IPS-18a (cell line): ENCODE measurements around the gene TOMM5.
"Not testable (repeated sequence)": the region's sequence is repeated elsewhere in the genome, so short reads cannot be mapped to it uniquely, and the experiment has no call there.

ENCODE experiments used
- H3K27ac ChIP-seq: one replicate; pipeline ENCODE4 v1.5.1; 2013; ENCODE audit warnings: low read length
- H3K27me3 ChIP-seq: one replicate; pipeline ENCODE4 v1.6.1; 2013; ENCODE audit warnings: mild to moderate bottlenecking, low read length; ENCODE audit not compliant: control insufficient read depth, insufficient read depth
- H3K36me3 ChIP-seq: one replicate; pipeline ENCODE4 v1.6.1; 2013; ENCODE audit warnings: low read depth, low read length; ENCODE audit not compliant: control insufficient read depth
- H3K4me1 ChIP-seq: one replicate; pipeline ENCODE4 v1.6.1; 2013; ENCODE audit warnings: low read depth, low read length; ENCODE audit not compliant: control insufficient read depth
- H3K4me3 ChIP-seq: one replicate; pipeline ENCODE4 v1.5.1; 2013; ENCODE audit warnings: low read length
- H3K9ac ChIP-seq: one replicate; pipeline ENCODE4 v1.6.1; 2013; ENCODE audit warnings: mild to moderate bottlenecking, low read length, moderate library complexity
- H3K9me3 ChIP-seq: one replicate; pipeline ENCODE4 v1.6.1; 2013; ENCODE audit warnings: low read depth, low read length; ENCODE audit not compliant: control insufficient read depth

TOMM5 gene

DNA sequence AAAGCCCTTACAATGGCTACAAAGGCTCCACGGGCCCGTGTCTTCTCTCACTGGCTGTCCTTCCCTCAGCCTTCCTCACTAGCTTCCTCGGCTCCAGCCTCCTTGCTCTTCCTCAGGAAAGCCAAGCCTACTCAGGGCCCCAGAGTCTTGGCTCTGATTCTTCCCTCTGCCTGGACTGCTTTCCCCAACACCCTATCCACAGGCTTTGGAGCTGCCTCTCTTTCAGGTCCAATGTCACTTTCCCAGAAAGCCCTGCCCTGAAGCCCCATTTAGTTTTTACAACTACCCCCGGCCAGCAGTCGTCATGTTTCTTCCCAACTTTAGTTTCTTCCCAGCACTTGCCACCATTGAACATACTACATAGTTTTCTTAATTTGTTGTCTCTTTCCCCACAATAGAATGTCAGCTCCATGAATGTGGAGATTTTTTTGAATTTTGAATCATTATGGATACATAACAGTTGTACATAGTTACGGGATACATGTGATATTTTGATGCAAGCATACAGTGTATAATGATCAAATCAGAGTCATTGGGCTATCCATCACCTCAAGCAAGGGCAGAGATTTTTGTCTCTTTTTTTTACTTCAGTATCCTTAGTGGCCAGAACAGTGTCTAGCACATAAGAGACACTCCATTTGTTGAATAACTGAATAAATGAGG, 17.5 kb upstream of the TOMM5 start:
- H3K9ac ChIP-seq = no peak overlapping the region
- H3K27ac ChIP-seq = no peak overlapping the region
- H3K9me3 ChIP-seq = no peaks in the 10 kb centered on the region
- no peaks in the 10 kb centered on the region for H3K4me1 ChIP-seq
- H3K27me3 ChIP-seq = no peaks in the 10 kb centered on the region
- no peaks in the 10 kb centered on the region for H3K36me3 ChIP-seq
- no peak overlapping the region for H3K4me3 ChIP-seq

DNA sequence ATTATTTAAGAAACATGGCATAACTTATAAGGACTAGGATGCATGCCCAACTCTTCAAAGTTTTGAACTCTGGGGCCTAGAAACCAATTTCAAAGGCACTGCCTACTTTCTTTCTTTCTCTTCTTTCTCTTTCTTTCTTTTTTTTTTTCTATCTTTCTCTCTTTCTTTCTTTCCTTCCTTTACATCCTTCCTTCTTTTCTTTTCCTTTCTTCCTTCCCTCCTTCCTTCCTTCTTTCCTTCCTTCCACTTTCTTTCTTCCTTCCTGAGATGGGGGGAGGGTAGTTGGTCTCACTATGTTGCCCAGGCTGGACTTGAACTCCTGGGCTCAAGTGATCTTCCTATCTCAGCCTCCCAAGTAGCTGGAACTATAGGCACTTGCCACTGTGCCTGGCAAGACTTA, 15.9 kb upstream of the TOMM5 start:
- H3K27ac ChIP-seq = no peak overlapping the region
- H3K36me3 ChIP-seq = no peaks in the 10 kb centered on the region
- no peaks in the 10 kb centered on the region for H3K27me3 ChIP-seq
- no peak overlapping the region for H3K9ac ChIP-seq
- H3K9me3 ChIP-seq = no peaks in the 10 kb centered on the region
- H3K4me1 ChIP-seq = no peaks in the 10 kb centered on the region
- H3K4me3 ChIP-seq = no peak overlapping the region

DNA sequence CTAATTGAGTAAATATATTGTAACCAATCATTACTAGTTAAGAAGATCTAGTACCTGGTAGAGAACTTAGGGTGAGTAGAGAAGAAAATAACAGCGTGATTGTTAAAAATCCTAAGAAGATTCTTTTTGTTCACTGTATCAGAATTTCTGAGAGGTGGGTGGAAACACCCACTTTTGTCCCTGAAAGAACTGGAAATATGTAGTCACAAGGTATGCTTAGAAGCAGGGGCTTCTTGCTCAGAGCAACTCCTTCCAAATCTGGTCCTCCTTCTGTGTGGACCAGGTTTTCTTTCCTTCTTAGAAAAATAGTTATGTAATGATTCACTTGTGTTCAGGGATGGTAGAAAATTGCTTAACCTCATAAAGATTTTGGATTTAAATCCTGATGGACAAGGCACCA, 11.9 kb upstream of the TOMM5 start:
- H3K27ac ChIP-seq = no peak overlapping the region
- no peak overlapping the region for H3K9ac ChIP-seq
- no peaks in the 10 kb centered on the region for H3K9me3 ChIP-seq
- H3K36me3 ChIP-seq = no peaks in the 10 kb centered on the region
- H3K27me3 ChIP-seq = no peaks in the 10 kb centered on the region
- no peak overlapping the region for H3K4me3 ChIP-seq
- no peaks in the 10 kb centered on the region for H3K4me1 ChIP-seq

DNA sequence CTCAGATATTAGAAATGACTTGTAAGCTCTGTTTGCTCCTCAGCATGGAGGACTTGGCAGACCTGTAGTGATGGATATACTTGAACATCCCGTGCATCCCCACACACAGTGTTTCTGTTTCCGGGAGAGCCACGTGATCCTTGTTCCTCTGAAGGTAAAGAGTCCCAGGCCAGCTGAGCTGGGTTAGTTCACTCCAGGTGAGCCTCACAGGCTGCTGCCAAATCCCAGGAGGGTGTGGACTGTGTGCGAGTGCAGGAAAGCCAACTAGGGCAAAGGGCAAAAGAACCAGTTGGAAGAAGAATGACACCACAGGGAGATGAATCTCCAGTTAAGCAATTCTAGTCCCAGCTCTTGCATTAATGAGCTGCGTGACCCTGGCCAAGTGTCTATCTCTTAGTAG, 10.4 kb upstream of the TOMM5 start:
- H3K9ac ChIP-seq = no peak overlapping the region
- H3K27me3 ChIP-seq = no peaks in the 10 kb centered on the region
- H3K36me3 ChIP-seq = no peaks in the 10 kb centered on the region
- H3K9me3 ChIP-seq = no peaks in the 10 kb centered on the region
- H3K4me3 ChIP-seq = no peak overlapping the region
- H3K27ac ChIP-seq = no peak overlapping the region
- no peaks in the 10 kb centered on the region for H3K4me1 ChIP-seq

DNA sequence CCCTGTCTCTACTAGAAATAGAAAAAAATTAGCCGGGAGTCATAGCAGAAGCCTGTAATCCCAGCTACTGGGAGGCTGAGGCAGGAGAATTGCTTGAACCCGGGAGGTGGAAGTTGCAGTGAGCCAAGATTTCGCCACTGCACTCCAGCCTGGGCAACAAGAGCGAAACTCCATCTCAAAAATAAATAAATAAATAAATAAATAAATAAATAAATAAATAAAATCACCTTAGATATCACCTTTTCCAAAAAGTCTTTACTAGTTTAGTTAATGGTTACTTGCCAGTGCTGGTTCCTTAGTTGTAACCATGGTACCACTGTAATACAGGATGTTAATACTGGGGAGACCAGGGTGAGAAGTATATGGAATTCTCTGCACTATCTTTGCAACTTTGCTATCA, 9.7 kb upstream of the TOMM5 start:
- H3K27ac ChIP-seq, H3K9ac ChIP-seq, H3K9me3 ChIP-seq, H3K36me3 ChIP-seq, H3K4me3 ChIP-seq, H3K27me3 ChIP-seq, H3K4me1 ChIP-seq: not testable (repeated sequence)

DNA sequence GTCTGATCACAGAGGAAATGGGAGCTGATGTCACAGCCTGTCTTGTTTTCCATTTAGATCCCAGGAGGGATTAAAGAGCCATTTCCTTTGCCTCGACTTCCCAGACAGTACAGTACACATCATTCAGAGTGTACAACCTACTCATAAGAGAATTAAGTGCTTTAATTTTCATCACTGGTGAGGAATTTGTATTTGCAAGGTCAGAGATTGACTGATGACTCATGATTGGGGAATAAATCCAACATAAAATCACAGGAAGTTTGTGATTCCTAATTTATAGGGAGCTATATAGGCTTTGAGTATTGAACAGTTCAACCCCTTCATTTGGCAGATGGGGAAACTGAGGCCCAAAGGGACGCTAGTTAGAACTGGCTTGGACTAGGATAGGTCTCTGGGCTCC, 4.1 kb upstream of the TOMM5 start:
- H3K9me3 ChIP-seq = no peaks in the 10 kb centered on the region
- H3K9ac ChIP-seq = no peak overlapping the region
- H3K4me3 ChIP-seq = no peak overlapping the region
- no peaks in the 10 kb centered on the region for H3K4me1 ChIP-seq
- H3K36me3 ChIP-seq = no peaks in the 10 kb centered on the region
- peaks cover 36% of the 10 kb centered on the region for H3K27me3 ChIP-seq
- H3K27ac ChIP-seq = no peak overlapping the region

DNA sequence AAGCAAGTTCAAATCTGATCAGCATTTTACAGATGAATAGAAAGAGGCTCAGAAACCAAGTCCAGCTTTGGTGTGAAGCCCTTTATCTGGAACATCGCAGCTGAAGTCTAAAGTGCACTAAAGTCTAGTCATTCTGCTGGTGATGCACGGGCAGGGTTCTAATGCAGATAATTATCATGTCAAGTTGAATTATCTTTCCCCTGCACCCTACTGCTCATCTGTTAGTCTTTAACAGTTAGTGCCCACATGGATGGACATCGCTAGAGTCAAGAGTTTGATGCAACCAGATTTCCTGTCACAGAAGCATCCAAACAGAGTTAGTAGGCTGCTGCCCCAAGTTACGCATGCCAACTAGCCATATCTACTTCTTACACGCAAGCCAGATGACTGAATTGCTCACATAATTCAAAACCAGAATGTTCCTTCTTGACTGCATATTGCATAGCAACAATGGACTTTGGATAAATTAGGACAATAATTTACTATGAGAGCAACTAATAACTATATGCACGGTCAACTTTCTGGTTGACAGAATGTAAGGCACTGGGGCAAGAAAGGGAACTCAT, 1.6 kb upstream of the TOMM5 start:
- Histone ChIP-seq H3K4me3 (no peak overlapping the region), H3K27ac (no peak overlapping the region), H3K9me3 (no peaks in the 10 kb centered on the region), H3K36me3 (peaks cover 1% of the 10 kb centered on the region), H3K9ac (no peak overlapping the region), H3K27me3 (peaks cover 36% of the 10 kb centered on the region), H3K4me1 (no peaks in the 10 kb centered on the region)

DNA sequence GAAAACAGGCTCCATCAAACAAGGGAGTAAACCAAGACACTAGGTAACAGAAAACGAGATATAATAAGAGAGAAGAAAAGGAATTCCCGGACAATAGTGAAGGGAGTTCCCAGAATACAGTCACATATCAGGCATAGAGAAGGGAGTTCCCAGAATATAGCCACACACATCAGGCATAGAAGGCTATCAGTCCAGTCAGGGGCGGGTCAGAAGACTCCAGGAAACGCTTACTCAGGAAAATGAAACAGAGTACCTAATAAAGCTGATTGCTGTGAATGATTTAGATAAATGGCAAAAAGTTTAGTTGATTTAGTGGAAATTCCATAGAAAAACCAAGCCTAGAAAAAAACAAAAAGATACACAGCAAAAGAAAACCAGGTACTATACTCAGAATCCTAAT, 4.9 kb downstream of the TOMM5 start:
- Histone ChIP-seq H3K36me3 (peaks cover 64% of the 10 kb centered on the region), H3K4me1 (no peaks in the 10 kb centered on the region), H3K4me3 (no peak overlapping the region), H3K9me3 (no peaks in the 10 kb centered on the region), H3K27me3 (no peaks in the 10 kb centered on the region), H3K27ac (no peak overlapping the region), H3K9ac (no peak overlapping the region)

DNA sequence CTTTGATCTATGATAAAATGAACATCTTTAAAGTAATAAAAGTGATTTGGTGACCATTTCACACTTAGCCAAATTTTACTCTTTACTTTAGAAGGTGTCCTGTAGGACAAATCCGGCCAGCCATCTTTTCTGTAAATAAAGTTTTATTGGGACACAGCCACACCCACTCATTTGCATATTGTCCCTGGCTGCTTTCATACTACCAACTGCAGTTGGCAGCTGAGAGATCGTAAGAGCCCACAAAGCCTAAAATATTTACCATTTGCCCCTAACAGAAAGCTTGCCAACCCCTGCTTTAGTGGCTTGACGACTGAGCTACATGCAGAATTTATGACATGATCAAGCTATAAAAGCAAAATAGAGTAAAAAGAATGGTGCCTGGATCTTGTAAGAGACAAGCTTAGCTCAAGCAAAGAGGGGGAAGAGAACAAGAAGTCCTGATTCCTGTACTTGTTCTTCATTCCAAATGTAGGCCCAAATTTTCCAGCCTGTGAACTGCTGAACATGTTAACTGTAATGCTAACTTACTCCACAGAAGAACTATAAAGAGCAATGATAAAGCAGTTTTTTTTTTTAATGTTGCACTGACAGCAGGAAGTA, 8.8 kb downstream of the TOMM5 start:
- no peak overlapping the region for H3K9ac ChIP-seq
- no peaks in the 10 kb centered on the region for H3K27me3 ChIP-seq
- H3K9me3 ChIP-seq = no peaks in the 10 kb centered on the region
- H3K27ac ChIP-seq = no peak overlapping the region
- H3K4me3 ChIP-seq = no peak overlapping the region
- H3K4me1 ChIP-seq = no peaks in the 10 kb centered on the region
- peaks cover 77% of the 10 kb centered on the region for H3K36me3 ChIP-seq

DNA sequence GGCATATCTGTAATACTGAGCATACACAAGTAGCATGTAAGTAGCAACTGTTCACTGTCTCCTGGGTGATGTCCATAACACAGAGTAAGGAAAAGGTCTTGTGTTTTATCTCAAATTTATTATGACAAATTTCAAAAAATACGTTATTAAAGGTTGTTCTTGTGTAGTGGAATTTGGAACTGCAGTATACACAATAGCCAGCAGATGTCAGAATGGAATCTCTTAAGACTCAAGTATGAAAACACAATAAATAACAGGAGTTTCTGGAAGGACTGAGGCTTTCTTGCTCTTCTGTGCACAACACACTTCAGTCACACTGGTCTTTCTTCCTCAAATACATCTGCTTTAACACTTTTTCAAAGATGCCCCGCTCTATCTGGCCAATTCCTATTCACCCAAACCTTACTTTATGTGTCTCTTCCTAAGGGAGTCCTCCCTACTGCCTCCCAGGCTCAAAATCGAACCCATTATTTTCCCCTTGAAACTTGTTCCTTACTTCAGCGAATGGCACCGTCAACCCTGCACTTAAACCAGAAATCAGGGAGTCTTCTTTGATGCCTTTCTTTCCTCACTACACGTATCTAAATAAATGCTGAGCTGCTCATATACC, 9.7 kb downstream of the TOMM5 start:
- no peak overlapping the region for H3K9ac ChIP-seq
- H3K27me3 ChIP-seq = no peaks in the 10 kb centered on the region
- H3K4me1 ChIP-seq = no peaks in the 10 kb centered on the region
- H3K27ac ChIP-seq = no peak overlapping the region
- H3K36me3 ChIP-seq = peaks cover 67% of the 10 kb centered on the region
- no peaks in the 10 kb centered on the region for H3K9me3 ChIP-seq
- H3K4me3 ChIP-seq = no peak overlapping the region

DNA sequence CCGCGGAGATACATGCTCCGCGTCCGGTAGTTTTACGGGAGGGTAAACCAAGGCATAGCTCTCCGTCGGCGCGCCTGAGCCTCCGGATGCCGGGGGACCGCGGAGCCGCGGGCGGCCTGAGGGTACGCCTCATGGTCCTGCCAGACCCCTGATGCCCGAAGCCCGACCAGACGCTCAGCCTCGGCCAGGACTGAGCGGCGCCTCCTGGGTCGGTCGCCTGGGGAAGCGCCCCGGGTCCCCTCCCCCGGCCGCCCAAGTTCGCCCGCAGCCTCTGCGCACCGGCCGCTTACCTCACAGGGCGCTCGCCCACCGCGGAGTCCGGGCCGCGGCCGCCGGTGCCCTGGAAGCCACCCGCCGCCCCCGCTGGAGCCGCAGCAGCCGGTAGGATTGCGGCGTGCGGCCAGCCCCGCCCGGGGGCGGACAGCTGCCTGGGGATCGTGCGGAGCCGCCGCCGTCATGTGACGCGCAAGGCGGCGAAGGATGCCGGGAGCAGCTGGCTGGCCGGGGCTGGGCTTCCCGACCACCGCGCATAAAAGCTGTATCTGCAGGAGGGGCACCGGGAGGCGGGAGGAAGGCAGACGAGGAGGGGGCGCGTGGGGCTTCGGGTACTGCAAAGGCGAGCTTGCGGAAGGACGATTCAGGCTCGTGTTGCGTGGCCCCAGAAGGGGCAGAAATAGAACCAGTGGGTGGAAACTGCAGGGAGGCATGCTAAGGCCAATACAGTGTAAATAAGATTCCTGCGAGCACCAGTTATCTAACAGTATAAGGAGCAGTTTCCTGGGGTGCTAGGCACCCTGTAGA, 16.3 kb downstream of the TOMM5 start, which contains the start of gene FBXO10:
Gene FBXO10 (minus strand): TSS at position 460 of the 801 bp plus-strand sequence. CDS start 34,612 bp downstream, outside the sequence.
- peak within 1 kb of the TSS; percentile 62 for H3K9ac ChIP-seq
- no peak within 1 kb of the TSS for H3K27ac ChIP-seq
- H3K36me3 ChIP-seq = peaks cover 3% of the 10 kb centered on the region
- no peaks in the 10 kb centered on the region for H3K9me3 ChIP-seq
- no peaks in the 10 kb centered on the region for H3K27me3 ChIP-seq
- H3K4me3 ChIP-seq = peak within 1 kb of the TSS; percentile 77
- peaks cover 24% of the 10 kb centered on the region for H3K4me1 ChIP-seq
